K562 (cell line): ENCODE measurements around the gene RYR3.

ENCODE experiments used
- BDP1 ChIP-seq: IDR thresholded peaks from 3 replicates; pipeline ENCODE4 v1.6.1; 2011; ENCODE audit not compliant: insufficient read length, insufficient read depth
- BRCA1 ChIP-seq, 2 experiments: fragments of 450-650 bp in 1 of 2; sonication (generic) in 1 of 2; formaldehyde crosslinking in 1 of 2; IDR thresholded peaks; 2 replicates each; pipeline versions ENCODE4 v1.5.0 to v1.6.1; 2017 to 2020; ENCODE audit warnings: mild to moderate bottlenecking in 1 of 2, missing genetic modification reagents in 1 of 2
- CTCF ChIP-seq, 3 experiments: IDR thresholded peaks in 2 of 3; conservative IDR thresholded peaks in 1 of 3; 2 replicates each; pipeline ENCODE4 v1.5.1; 2011 to 2012; ENCODE audit warnings: low read length in 3 of 3, mild to moderate bottlenecking in 3 of 3, control low read depth in 2 of 3, improper control_type of control experiment in 1 of 3, inconsistent platforms in 1 of 3, low read depth in 1 of 3, mixed read lengths in 1 of 3, moderate library complexity in 1 of 3; ENCODE audit not compliant: insufficient read depth in 2 of 3
- ELF4 ChIP-seq: fragments of 450-650 bp; formaldehyde crosslinking; IDR thresholded peaks from 2 replicates; pipeline ENCODE4 v1.4.0; 2022; ENCODE audit warnings: missing genetic modification characterization
- HDAC1 ChIP-seq, 2 experiments: fragments of 450-650 bp; IDR thresholded peaks; 2 replicates each; pipeline ENCODE4 v1.6.1; 2016 to 2017; ENCODE audit warnings: inconsistent platforms in 1 of 2, mild to moderate bottlenecking in 1 of 2, moderate library complexity in 1 of 2
- JUNB ChIP-seq: fragments of 450-650 bp; formaldehyde crosslinking; conservative IDR thresholded peaks from 2 replicates; pipeline ENCODE4 v1.4.0; 2020; ENCODE audit warnings: mild to moderate bottlenecking
- NCOA6 ChIP-seq: fragments of 450-650 bp; IDR thresholded peaks from 2 replicates; pipeline ENCODE4 v1.6.1; 2017; ENCODE audit warnings: mild to moderate bottlenecking
- NFATC3 ChIP-seq: fragments of 450-650 bp; IDR thresholded peaks from 2 replicates; pipeline ENCODE4 v1.6.1; 2017; ENCODE audit warnings: mild to moderate bottlenecking
- PCBP2 ChIP-seq: fragments of 200-400 bp; formaldehyde crosslinking; IDR thresholded peaks from 2 replicates; pipeline ENCODE4 v1.6.1; 2018; ENCODE audit warnings: low read length, low read depth, mild to moderate bottlenecking, moderate library complexity; ENCODE audit not compliant: poor library complexity, severe bottlenecking
- POLR3G ChIP-seq: IDR thresholded peaks from 2 replicates; pipeline ENCODE4 v1.6.1; 2011; ENCODE audit not compliant: insufficient read length, insufficient replicate concordance; ENCODE audit errors: extremely low read depth
- SRSF1 ChIP-seq: fragments of 200-400 bp; formaldehyde crosslinking; IDR thresholded peaks from 2 replicates; pipeline ENCODE4 v1.6.1; 2017; ENCODE audit warnings: mild to moderate bottlenecking, low read depth, low read length, moderate library complexity
- TF ChIP-seq, protein P1 (sequence below): fragments of 450-650 bp; IDR thresholded peaks from 2 replicates; pipeline ENCODE4 v1.6.1; 2017; ENCODE audit warnings: antibody characterized with exemption, mild to moderate bottlenecking
- TF ChIP-seq, protein P2 (sequence below): sonication (generic); formaldehyde crosslinking; IDR thresholded peaks from 2 replicates; pipeline ENCODE4 v1.9.0; 2022; ENCODE audit warnings: mild to moderate bottlenecking, missing genetic modification reagents

DNA sequence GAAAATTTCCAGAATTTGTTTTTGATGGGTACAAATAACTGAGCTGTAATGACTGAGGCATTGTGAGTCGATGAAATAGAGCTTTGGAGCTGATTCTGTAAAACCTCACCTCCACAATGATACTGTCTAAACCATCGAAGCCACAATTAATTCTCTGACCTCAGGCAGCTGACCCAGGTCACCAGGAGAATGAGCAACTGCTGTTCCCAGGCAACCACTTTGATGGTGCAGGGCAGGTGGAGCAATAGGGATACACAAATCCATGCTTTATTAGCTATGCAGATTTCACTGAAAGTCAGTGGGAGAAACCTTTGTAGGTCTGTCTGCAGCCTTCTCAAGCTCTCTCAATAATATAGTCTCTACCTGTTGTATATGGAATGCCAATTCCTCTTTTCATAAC, 204.4 kb downstream of the RYR3 start:
- TF ChIP-seq JUNB (CRISPR knock-in tag) (no peak), NFATC3 (no peak), BRCA1 (IDR thresholded peaks at IDR 0.05) (no peak), BRCA1 (CRISPR knock-in tag; IDR thresholded peaks at IDR 0.05) (no peak), NCOA6 (no peak), CTCF (IDR thresholded peaks at IDR 0.05 in 2 of 3, conservative IDR thresholded peaks at IDR 0.05 in 1 of 3; ENCODE audit: insufficient read depth in 2 of 3, low read depth in 1 of 3, low read length in 3 of 3) (no peak), SRSF1 (no peak), POLR3G (no peak), BDP1 (no peak), ELF4 (CRISPR knock-in tag) (no peak), HDAC1 (IDR thresholded peaks at IDR 0.05) (no peak), PCBP2 (no peak)
- TF ChIP-seq, protein P1, sequence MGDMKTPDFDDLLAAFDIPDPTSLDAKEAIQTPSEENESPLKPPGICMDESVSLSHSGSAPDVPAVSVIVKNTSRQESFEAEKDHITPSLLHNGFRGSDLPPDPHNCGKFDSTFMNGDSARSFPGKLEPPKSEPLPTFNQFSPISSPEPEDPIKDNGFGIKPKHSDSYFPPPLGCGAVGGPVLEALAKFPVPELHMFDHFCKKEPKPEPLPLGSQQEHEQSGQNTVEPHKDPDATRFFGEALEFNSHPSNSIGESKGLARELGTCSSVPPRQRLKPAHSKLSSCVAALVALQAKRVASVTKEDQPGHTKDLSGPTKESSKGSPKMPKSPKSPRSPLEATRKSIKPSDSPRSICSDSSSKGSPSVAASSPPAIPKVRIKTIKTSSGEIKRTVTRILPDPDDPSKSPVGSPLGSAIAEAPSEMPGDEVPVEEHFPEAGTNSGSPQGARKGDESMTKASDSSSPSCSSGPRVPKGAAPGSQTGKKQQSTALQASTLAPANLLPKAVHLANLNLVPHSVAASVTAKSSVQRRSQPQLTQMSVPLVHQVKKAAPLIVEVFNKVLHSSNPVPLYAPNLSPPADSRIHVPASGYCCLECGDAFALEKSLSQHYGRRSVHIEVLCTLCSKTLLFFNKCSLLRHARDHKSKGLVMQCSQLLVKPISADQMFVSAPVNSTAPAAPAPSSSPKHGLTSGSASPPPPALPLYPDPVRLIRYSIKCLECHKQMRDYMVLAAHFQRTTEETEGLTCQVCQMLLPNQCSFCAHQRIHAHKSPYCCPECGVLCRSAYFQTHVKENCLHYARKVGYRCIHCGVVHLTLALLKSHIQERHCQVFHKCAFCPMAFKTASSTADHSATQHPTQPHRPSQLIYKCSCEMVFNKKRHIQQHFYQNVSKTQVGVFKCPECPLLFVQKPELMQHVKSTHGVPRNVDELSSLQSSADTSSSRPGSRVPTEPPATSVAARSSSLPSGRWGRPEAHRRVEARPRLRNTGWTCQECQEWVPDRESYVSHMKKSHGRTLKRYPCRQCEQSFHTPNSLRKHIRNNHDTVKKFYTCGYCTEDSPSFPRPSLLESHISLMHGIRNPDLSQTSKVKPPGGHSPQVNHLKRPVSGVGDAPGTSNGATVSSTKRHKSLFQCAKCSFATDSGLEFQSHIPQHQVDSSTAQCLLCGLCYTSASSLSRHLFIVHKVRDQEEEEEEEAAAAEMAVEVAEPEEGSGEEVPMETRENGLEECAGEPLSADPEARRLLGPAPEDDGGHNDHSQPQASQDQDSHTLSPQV, result no peak
- TF ChIP-seq, protein P2, sequence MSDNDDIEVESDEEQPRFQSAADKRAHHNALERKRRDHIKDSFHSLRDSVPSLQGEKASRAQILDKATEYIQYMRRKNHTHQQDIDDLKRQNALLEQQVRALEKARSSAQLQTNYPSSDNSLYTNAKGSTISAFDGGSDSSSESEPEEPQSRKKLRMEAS (CRISPR knock-in tag), result no peak
